WTC11 (cell line): Measurements from ENCODE around the gene PIM1.

Source experiments
- CREB1 ChIP-seq: sonication (generic); formaldehyde crosslinking; IDR thresholded peaks from 2 replicates; pipeline ENCODE4 v1.8.0; 2023; ENCODE audit warnings: mild to moderate bottlenecking, missing genetic modification reagents
- JUN ChIP-seq: sonication (generic); formaldehyde crosslinking; IDR thresholded peaks from 2 replicates; pipeline ENCODE4 v1.8.0; 2023; ENCODE audit warnings: mild to moderate bottlenecking, missing genetic modification reagents
- KAT7 ChIP-seq: sonication (generic); formaldehyde crosslinking; IDR thresholded peaks from 2 replicates; pipeline ENCODE4 v1.8.1; 2023; ENCODE audit warnings: missing genetic modification reagents, mild to moderate bottlenecking, borderline replicate concordance
- SP1 ChIP-seq: sonication (generic); formaldehyde crosslinking; conservative IDR thresholded peaks from 2 replicates; pipeline ENCODE4 v1.8.1; 2022; ENCODE audit warnings: missing genetic modification reagents
- ZNF232 ChIP-seq: sonication (generic); formaldehyde crosslinking; IDR thresholded peaks from 2 replicates; pipeline ENCODE4 v1.8.0; 2022; ENCODE audit warnings: mild to moderate bottlenecking, missing genetic modification reagents
- ZNF263 ChIP-seq: sonication (generic); formaldehyde crosslinking; IDR thresholded peaks from 2 replicates; pipeline ENCODE4 v1.8.1; 2022; ENCODE audit warnings: low read depth, mild to moderate bottlenecking, moderate library complexity, missing genetic modification reagents
- ZNF671 ChIP-seq: fragments of 250-450 bp; sonication (Bioruptor Pico); IDR thresholded peaks from 2 replicates; pipeline ENCODE4 v1.8.0; 2021; ENCODE audit warnings: mild to moderate bottlenecking
- TF ChIP-seq, protein P1 (sequence below): fragments of 200-600 bp; IDR thresholded peaks from 2 replicates; pipeline ENCODE4 v1.8.0; 2022; ENCODE audit warnings: antibody characterized with exemption
- TF ChIP-seq, protein P2 (sequence below): sonication (generic); formaldehyde crosslinking; IDR thresholded peaks from 2 replicates; pipeline ENCODE4 v1.8.1; 2023; ENCODE audit warnings: mild to moderate bottlenecking, missing genetic modification reagents
- TF ChIP-seq, protein P3 (sequence below): sonication (generic); formaldehyde crosslinking; IDR thresholded peaks from 2 replicates; pipeline ENCODE4 v1.8.1; 2023; ENCODE audit warnings: mild to moderate bottlenecking, missing genetic modification reagents
- TF ChIP-seq, protein P4 (sequence below): sonication (generic); formaldehyde crosslinking; IDR thresholded peaks from 2 replicates; pipeline ENCODE4 v1.8.1; 2023; ENCODE audit warnings: mild to moderate bottlenecking, moderate library complexity, missing genetic modification reagents

DNA sequence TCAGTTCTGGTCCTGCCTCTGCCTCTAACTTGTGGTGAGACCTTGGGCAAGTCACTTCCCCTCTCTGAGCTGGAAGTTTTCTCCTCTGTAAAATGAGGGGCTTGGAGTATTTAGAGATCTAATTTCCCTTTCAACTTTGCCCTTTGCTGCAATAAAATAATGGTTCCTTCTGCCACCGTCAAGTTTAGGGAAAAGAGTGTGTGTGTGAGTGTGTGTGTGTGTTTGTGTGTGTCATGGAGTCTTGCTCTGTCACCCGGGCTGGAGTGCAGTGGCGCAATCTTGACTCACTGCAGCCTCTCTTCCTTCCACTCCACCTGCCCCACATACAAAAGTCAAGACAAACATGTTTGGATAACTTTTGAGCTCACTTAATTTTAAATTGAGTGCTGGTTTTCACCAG is 39.2 kb upstream of the PIM1 start:
- TF ChIP-seq, protein P1, sequence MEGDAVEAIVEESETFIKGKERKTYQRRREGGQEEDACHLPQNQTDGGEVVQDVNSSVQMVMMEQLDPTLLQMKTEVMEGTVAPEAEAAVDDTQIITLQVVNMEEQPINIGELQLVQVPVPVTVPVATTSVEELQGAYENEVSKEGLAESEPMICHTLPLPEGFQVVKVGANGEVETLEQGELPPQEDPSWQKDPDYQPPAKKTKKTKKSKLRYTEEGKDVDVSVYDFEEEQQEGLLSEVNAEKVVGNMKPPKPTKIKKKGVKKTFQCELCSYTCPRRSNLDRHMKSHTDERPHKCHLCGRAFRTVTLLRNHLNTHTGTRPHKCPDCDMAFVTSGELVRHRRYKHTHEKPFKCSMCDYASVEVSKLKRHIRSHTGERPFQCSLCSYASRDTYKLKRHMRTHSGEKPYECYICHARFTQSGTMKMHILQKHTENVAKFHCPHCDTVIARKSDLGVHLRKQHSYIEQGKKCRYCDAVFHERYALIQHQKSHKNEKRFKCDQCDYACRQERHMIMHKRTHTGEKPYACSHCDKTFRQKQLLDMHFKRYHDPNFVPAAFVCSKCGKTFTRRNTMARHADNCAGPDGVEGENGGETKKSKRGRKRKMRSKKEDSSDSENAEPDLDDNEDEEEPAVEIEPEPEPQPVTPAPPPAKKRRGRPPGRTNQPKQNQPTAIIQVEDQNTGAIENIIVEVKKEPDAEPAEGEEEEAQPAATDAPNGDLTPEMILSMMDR = no peak
- no peak for TF ChIP-seq JUN (CRISPR knock-in tag)
- TF ChIP-seq, protein P2, sequence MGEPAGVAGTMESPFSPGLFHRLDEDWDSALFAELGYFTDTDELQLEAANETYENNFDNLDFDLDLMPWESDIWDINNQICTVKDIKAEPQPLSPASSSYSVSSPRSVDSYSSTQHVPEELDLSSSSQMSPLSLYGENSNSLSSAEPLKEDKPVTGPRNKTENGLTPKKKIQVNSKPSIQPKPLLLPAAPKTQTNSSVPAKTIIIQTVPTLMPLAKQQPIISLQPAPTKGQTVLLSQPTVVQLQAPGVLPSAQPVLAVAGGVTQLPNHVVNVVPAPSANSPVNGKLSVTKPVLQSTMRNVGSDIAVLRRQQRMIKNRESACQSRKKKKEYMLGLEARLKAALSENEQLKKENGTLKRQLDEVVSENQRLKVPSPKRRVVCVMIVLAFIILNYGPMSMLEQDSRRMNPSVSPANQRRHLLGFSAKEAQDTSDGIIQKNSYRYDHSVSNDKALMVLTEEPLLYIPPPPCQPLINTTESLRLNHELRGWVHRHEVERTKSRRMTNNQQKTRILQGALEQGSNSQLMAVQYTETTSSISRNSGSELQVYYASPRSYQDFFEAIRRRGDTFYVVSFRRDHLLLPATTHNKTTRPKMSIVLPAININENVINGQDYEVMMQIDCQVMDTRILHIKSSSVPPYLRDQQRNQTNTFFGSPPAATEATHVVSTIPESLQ = no peak
- TF ChIP-seq, protein P3, sequence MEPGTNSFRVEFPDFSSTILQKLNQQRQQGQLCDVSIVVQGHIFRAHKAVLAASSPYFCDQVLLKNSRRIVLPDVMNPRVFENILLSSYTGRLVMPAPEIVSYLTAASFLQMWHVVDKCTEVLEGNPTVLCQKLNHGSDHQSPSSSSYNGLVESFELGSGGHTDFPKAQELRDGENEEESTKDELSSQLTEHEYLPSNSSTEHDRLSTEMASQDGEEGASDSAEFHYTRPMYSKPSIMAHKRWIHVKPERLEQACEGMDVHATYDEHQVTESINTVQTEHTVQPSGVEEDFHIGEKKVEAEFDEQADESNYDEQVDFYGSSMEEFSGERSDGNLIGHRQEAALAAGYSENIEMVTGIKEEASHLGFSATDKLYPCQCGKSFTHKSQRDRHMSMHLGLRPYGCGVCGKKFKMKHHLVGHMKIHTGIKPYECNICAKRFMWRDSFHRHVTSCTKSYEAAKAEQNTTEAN (CRISPR knock-in tag) = no peak
- TF ChIP-seq KAT7 = no peak
- no peak for TF ChIP-seq ZNF671 (CRISPR knock-in tag)
- no peak for TF ChIP-seq CREB1
- no peak for TF ChIP-seq SP1 (CRISPR knock-in tag)
- TF ChIP-seq ZNF263 = no peak
- TF ChIP-seq, protein P4, sequence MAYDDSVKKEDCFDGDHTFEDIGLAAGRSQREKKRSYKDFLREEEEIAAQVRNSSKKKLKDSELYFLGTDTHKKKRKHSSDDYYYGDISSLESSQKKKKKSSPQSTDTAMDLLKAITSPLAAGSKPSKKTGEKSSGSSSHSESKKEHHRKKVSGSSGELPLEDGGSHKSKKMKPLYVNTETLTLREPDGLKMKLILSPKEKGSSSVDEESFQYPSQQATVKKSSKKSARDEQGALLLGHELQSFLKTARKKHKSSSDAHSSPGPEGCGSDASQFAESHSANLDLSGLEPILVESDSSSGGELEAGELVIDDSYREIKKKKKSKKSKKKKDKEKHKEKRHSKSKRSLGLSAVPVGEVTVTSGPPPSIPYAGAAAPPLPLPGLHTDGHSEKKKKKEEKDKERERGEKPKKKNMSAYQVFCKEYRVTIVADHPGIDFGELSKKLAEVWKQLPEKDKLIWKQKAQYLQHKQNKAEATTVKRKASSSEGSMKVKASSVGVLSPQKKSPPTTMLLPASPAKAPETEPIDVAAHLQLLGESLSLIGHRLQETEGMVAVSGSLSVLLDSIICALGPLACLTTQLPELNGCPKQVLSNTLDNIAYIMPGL = no peak
- TF ChIP-seq ZNF232 (CRISPR knock-in tag) = no peak
